HEK293T (cell line): ENCODE data around the gene TEX264.

Source experiments
- CTCF ChIA-PET: fragments of 350-600 bp; formaldehyde crosslinking; extraction: SDS; loops from one replicate; lab custom pipeline; 2021; ENCODE audit warnings: antibody characterized with exemption, inconsistent platforms; lab: Yijun Ruan, JAX
- POLR2A ChIA-PET: fragments of 350-600 bp; formaldehyde crosslinking; extraction: SDS; loops from one replicate; lab custom pipeline; 2020; ENCODE audit warnings: antibody characterized with exemption, inconsistent platforms; lab: Yijun Ruan, JAX
- DNase-seq: peaks from one replicate; pipeline ENCODE4 v3.0.0; 2012; ENCODE audit warnings: mixed read lengths; ENCODE audit errors: extremely low spot score
- ARNT ChIP-seq: fragments of 450-650 bp; IDR thresholded peaks from 2 replicates; pipeline ENCODE4 v1.6.1; 2017; ENCODE audit warnings: mild to moderate bottlenecking
- BHLHE40 ChIP-seq: fragments of 450-650 bp; IDR thresholded peaks from 2 replicates; pipeline ENCODE4 v1.6.1; 2016; ENCODE audit warnings: mild to moderate bottlenecking, moderate library complexity, borderline replicate concordance
- CTBP1 ChIP-seq: fragments of 450-650 bp; IDR thresholded peaks from 2 replicates; pipeline ENCODE4 v1.6.1; 2016; ENCODE audit warnings: borderline replicate concordance
- ELF4 ChIP-seq: fragments of 450-650 bp; IDR thresholded peaks from 2 replicates; pipeline ENCODE4 v1.6.1; 2017; ENCODE audit warnings: antibody characterized with exemption
- FOXA1 ChIP-seq: fragments of 450-650 bp; IDR thresholded peaks from 2 replicates; pipeline ENCODE4 v1.6.1; 2016; ENCODE audit warnings: mild to moderate bottlenecking
- FOXK2 ChIP-seq: fragments of 450-650 bp; IDR thresholded peaks from 2 replicates; pipeline ENCODE4 v1.6.1; 2016; ENCODE audit warnings: mild to moderate bottlenecking
- FOXM1 ChIP-seq: fragments of 450-650 bp; IDR thresholded peaks from 2 replicates; pipeline ENCODE4 v1.6.1; 2017; ENCODE audit warnings: mild to moderate bottlenecking, borderline replicate concordance
- HDGF ChIP-seq: fragments of 450-650 bp; IDR thresholded peaks from 2 replicates; pipeline ENCODE4 v1.6.1; 2017; ENCODE audit warnings: antibody characterized with exemption, borderline replicate concordance
- L3MBTL2 ChIP-seq: fragments of 450-650 bp; conservative IDR thresholded peaks from 2 replicates; pipeline ENCODE4 v1.6.1; 2016; ENCODE audit warnings: mild to moderate bottlenecking
- LEF1 ChIP-seq: fragments of 450-650 bp; IDR thresholded peaks from 2 replicates; pipeline ENCODE4 v1.6.1; 2017; ENCODE audit warnings: mild to moderate bottlenecking, borderline replicate concordance
- NFRKB ChIP-seq: fragments of 450-650 bp; IDR thresholded peaks from 2 replicates; pipeline ENCODE4 v1.6.1; 2016; ENCODE audit warnings: mild to moderate bottlenecking, moderate library complexity
- PKNOX1 ChIP-seq: fragments of 450-650 bp; IDR thresholded peaks from 2 replicates; pipeline ENCODE4 v1.6.1; 2016
- SP1 ChIP-seq: fragments of 450-650 bp; IDR thresholded peaks from 2 replicates; pipeline ENCODE4 v1.6.1; 2017
- SUZ12 ChIP-seq: fragments of 450-650 bp; IDR thresholded peaks from 2 replicates; pipeline ENCODE4 v1.6.1; 2016; ENCODE audit warnings: mild to moderate bottlenecking
- TARDBP ChIP-seq: fragments of 450-650 bp; IDR thresholded peaks from 2 replicates; pipeline ENCODE4 v1.6.1; 2016
- ZNF384 ChIP-seq: fragments of 450-650 bp; IDR thresholded peaks from 2 replicates; pipeline ENCODE4 v1.6.1; 2016

TEX264 gene

GRCh38 chr3:51720292-51721061, 49.4 kb downstream of the TEX264 start:
- ChIA-PET CTCF (no interaction called here), POLR2A (no interaction called here)
- no peak for TF ChIP-seq CTBP1
- TF ChIP-seq FOXA1: no peak
- TF ChIP-seq NFRKB: no peak
- no peak for TF ChIP-seq ZNF384
- no peak for TF ChIP-seq L3MBTL2
- no peak for TF ChIP-seq BHLHE40
- no peak for TF ChIP-seq FOXK2
- TF ChIP-seq TARDBP: no peak
- no peak for TF ChIP-seq ARNT
- TF ChIP-seq FOXM1: no peak
- TF ChIP-seq PKNOX1: no peak
- TF ChIP-seq ELF4: no peak
- TF ChIP-seq HDGF: no peak
- TF ChIP-seq SP1: no peak
- TF ChIP-seq SUZ12: no peak
- TF ChIP-seq LEF1: no peak
- DNase-seq: peak; percentile 2

GRCh38 chr3:51721062-51721745, 50.2 kb downstream of the TEX264 start:
- POLR2A ChIA-PET: no interaction called here
- no peak for TF ChIP-seq FOXA1
- peak; percentile 2 for DNase-seq
- CTCF ChIA-PET: no interaction called here

- POLR2A ChIA-PET: no interaction called here
- TF ChIP-seq LEF1: no peak
- no peak for TF ChIP-seq SP1
- TF ChIP-seq FOXA1: no peak
- no peak for TF ChIP-seq BHLHE40
- no peak for TF ChIP-seq ELF4
- no peak for TF ChIP-seq PKNOX1
- TF ChIP-seq NFRKB: no peak
- TF ChIP-seq ZNF384: no peak
- no peak for TF ChIP-seq FOXM1
- TF ChIP-seq SUZ12: no peak
- no peak for TF ChIP-seq FOXK2
- TF ChIP-seq CTBP1: no peak
- TF ChIP-seq ARNT: no peak
- no peak for TF ChIP-seq HDGF
- CTCF ChIA-PET: no interaction called here
- DNase-seq: no peak
Observed at GRCh38 chr3:51722362-51722761, 51.3 kb downstream of the TEX264 start.

GRCh38 chr3:51727500-51727899, 56.4 kb downstream of the TEX264 start:
- no peak for DNase-seq
- POLR2A ChIA-PET: no interaction called here
- TF ChIP-seq ELF4 (no peak), FOXM1 (no peak), HDGF (no peak), ZNF384 (no peak), NFRKB (no peak), L3MBTL2 (no peak), CTBP1 (no peak), LEF1 (no peak), FOXA1 (no peak), SUZ12 (no peak), TARDBP (no peak)
- CTCF ChIA-PET: interaction anchor here (0.7 kb wide), 1 partner anchor 53 kb away, joined by 3 read pairs; no protein-coding TSS in a partner anchor

- ChIA-PET CTCF (interaction anchor here (0.6 to 1.2 kb wide), 3 partner anchors 10 to 16 kb away, joined by 3 read pairs; no protein-coding TSS in a partner anchor), POLR2A (no interaction called here)
- no peak for TF ChIP-seq ELF4
- TF ChIP-seq SUZ12: no peak
- TF ChIP-seq TARDBP: no peak
- TF ChIP-seq SP1: no peak
- TF ChIP-seq ARNT: no peak
- no peak for TF ChIP-seq CTBP1
- no peak for TF ChIP-seq LEF1
- TF ChIP-seq NFRKB: no peak
- TF ChIP-seq FOXM1: no peak
- no peak for TF ChIP-seq ZNF384
- no peak for TF ChIP-seq PKNOX1
- no peak for TF ChIP-seq FOXK2
- TF ChIP-seq BHLHE40: no peak
- no peak for TF ChIP-seq L3MBTL2
- no peak for TF ChIP-seq HDGF
- no peak for TF ChIP-seq FOXA1
- no peak for DNase-seq
Observed at GRCh38 chr3:51729042-51729633, 58.1 kb downstream of the TEX264 start.
